Left lung (tissue), 10 donors: ENCODE results near the gene FGFR3. TPM values are rescaled to one million over a fixed set of nuclear protein-coding genes. Genes with fewer than 3 reads are reported as not detected.
"Not testable (repeated sequence)": the region's sequence is repeated elsewhere in the genome, so short reads cannot be mapped to it uniquely, and the experiment has no call there.

Source experiments
- ATAC-seq: fragments of 200-7000 bp; cut with Tn5 transposase; one replicate; pipeline ENCODE4 v1.9.1; 2020; ENCODE audit warnings: moderate library complexity
- DNase-seq, 4 donors: peaks; one replicate each; pipeline ENCODE4 v3.0.0-alpha.2; 2013 to 2020
- H3K27ac ChIP-seq, 2 donors: fragments of 200-600 bp; sonication (generic) in 1 of 2; one replicate each; pipeline versions ENCODE4 v1.5.0 to v1.8.0; 2020 to 2021
- H3K27me3 ChIP-seq, 2 donors: fragments of 200-600 bp; sonication (generic) in 1 of 2; one replicate each; pipeline versions ENCODE4 v1.5.0 to v1.8.0; 2020 to 2021
- H3K36me3 ChIP-seq, 2 donors: fragments of 200-600 bp; sonication (generic) in 1 of 2; one replicate each; pipeline versions ENCODE4 v1.5.0 to v1.8.0; 2020 to 2021
- H3K4me1 ChIP-seq, 2 donors: fragments of 200-600 bp; one replicate each; pipeline ENCODE4 v1.8.0; 2021
- H3K4me3 ChIP-seq, 2 donors: fragments of 200-600 bp; sonication (generic) in 1 of 2; one replicate each; pipeline versions ENCODE4 v1.5.0 to v1.8.0; 2020 to 2021; ENCODE audit warnings: mild to moderate bottlenecking in 1 of 2
- H3K9me3 ChIP-seq, 2 donors: fragments of 200-600 bp; sonication (generic) in 1 of 2; one replicate each; pipeline versions ENCODE4 v1.5.0 to v1.8.0; 2020 to 2021
- intact Hi-C, 2 donors: fragments of 100-400 bp; cut with DNase I; formaldehyde crosslinking; loops; one replicate each; pipeline versions ENCODE4 v1.11.2 to v1.14.2; 2022
- polyA plus RNA-seq, 6 donors: library from polyadenylated mRNA; unstranded; fragments of 120-200 nt; gene quantifications; one replicate each; pipeline ENCODE4 v1.2.1, GENCODE V29; 2013; ENCODE audit not compliant: insufficient read length in 6 of 6
- total RNA-seq, 2 donors: library from RNA; stranded (reverse); fragmentation: NEBNext Ultra II Directional; extraction: Animal tissue kit (Norgen Biotek cat#: 25700); gene quantifications; one replicate each; pipeline ENCODE4 v1.2.1, GENCODE V29; 2021
- TF ChIP-seq, protein P1 (sequence below), 2 donors: fragments of 200-600 bp; sonication (generic) in 1 of 2; IDR thresholded peaks; one replicate each; pipeline versions ENCODE4 v1.5.0 to v1.8.0; 2021; ENCODE audit warnings: antibody characterized with exemption in 2 of 2
- donor health status: DM: no; HTN: yes; CAD: no.
- donor health status: DM: no; HTN: no; CAD: no.

Gene FGFR3
- total and polyA plus RNA-seq, 8 donors: 10.8 to 134 (median 90.4) TPM

DNA sequence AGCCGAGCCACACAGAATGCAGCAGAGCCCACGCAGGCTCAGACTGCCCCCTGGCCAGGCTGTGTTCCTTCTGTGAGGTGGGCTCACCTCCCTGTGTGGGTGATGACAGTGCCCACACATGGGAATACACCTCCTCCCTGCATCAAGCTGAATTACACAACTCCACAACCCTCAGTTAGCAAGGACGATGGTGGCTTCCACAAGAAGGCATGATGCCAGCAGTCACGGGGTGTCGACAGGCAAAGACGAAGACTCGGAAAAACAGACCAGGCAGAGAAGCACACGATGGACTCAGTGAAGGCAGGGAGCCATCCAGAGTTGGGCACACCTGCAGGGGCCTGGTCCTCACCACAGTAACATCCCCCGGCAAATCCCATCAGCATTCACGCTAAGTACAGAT lies 50.8 kb downstream of the FGFR3 start:
- TF ChIP-seq, protein P1, sequence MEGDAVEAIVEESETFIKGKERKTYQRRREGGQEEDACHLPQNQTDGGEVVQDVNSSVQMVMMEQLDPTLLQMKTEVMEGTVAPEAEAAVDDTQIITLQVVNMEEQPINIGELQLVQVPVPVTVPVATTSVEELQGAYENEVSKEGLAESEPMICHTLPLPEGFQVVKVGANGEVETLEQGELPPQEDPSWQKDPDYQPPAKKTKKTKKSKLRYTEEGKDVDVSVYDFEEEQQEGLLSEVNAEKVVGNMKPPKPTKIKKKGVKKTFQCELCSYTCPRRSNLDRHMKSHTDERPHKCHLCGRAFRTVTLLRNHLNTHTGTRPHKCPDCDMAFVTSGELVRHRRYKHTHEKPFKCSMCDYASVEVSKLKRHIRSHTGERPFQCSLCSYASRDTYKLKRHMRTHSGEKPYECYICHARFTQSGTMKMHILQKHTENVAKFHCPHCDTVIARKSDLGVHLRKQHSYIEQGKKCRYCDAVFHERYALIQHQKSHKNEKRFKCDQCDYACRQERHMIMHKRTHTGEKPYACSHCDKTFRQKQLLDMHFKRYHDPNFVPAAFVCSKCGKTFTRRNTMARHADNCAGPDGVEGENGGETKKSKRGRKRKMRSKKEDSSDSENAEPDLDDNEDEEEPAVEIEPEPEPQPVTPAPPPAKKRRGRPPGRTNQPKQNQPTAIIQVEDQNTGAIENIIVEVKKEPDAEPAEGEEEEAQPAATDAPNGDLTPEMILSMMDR (IDR thresholded peaks at IDR 0.05): no peak
- ATAC-seq (no peak), DNase-seq (no peak)
- Histone ChIP-seq H3K4me3 (no peak overlapping the region), H3K4me1 (no peaks in the 10 kb centered on the region), H3K27ac (no peak overlapping the region), H3K36me3 (peaks cover 0 to 84% of the 10 kb centered on the region in 2 donors), H3K27me3 (no peaks in the 10 kb centered on the region), H3K9me3 (no peaks in the 10 kb centered on the region)
- intact Hi-C loops: no loop called here

DNA sequence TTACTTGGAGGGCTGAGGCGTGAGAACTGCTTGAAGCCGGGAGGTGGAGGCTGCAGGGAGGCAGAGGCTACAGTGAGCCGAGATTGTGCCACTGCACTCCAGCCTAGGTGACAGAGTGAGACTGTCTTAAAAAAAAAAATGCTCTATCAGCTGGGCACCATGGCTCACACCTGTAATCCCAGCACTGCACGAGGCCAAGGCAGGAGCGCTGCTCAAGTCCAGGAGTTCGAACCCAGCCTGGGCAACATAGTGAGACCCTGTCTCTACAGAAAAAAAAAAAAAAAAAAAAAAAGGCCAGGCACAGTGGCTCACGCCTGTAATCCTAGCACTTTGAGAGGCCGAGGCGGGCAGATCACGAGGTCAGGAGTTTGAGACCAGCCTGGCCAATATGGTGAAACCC lies 51.5 kb downstream of the FGFR3 start:
- H3K4me1 ChIP-seq, ATAC-seq, intact Hi-C loops, H3K27me3 ChIP-seq, H3K9me3 ChIP-seq, H3K4me3 ChIP-seq, DNase-seq, H3K27ac ChIP-seq: not testable (repeated sequence)
- peaks cover 0 to 76% of the 10 kb centered on the region in 2 donors for H3K36me3 ChIP-seq

DNA sequence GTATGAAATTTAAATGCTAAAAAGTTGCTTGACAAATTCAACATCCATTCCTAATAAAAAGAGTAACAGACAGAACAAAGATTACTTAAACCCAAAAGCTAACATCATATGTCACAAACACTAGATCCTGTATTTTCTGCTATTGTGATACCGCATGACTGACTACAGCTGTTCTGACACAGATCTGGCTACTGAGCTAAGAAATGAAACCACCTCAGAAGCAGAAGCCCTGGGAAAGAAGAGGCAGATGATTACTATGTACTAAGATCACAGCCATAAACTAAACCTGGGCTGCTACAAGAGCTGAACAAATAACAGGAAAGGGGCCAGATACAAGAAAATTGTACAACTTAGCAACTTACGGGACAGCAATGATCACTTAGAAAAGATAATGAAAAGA lies 53.5 kb downstream of the FGFR3 start:
- H3K27me3 ChIP-seq: no peaks in the 10 kb centered on the region
- intact Hi-C loops: no loop called here
- H3K27ac ChIP-seq: no peak overlapping the region
- DNase-seq (no peak), ATAC-seq (no peak)
- H3K9me3 ChIP-seq: no peaks in the 10 kb centered on the region
- TF ChIP-seq, protein P1 (IDR thresholded peaks at IDR 0.05): no peak
- no peak overlapping the region for H3K4me3 ChIP-seq
- H3K4me1 ChIP-seq: peaks cover 3 to 5% of the 10 kb centered on the region in 2 donors
- H3K36me3 ChIP-seq: peaks cover 0 to 57% of the 10 kb centered on the region in 2 donors

DNA sequence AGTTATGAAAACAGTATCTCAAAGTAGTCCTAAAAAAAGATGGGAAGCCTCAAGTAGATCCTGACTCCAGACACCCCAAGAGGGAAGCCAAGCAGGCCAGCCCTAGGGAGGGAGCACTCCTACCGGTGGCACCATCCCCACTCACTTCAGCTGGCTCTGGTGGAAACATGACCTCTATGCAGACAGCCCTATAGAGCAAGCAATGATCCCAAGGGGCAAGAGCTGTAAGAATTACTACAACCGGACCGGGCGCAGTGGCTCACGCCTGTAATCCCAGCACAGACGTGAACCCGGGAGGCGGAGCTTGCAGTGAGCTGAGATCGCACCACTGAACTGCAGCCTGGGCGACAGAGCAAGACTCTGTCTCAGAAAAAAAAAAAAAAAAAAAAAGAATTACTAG lies 57.2 kb downstream of the FGFR3 start:
- Histone ChIP-seq H3K9me3 (no peaks in the 10 kb centered on the region), H3K27ac (no peak overlapping the region), H3K4me3 (no peak overlapping the region), H3K4me1 (peaks cover 7 to 30% of the 10 kb centered on the region in 2 donors), H3K36me3 (peaks cover 0 to 22% of the 10 kb centered on the region in 2 donors), H3K27me3 (no peaks in the 10 kb centered on the region)
- intact Hi-C loops: no loop called here
- TF ChIP-seq, protein P1 (IDR thresholded peaks at IDR 0.05): no peak
- no peak for ATAC-seq
- DNase-seq: peak in 1 of 4 donors; percentile 45

DNA sequence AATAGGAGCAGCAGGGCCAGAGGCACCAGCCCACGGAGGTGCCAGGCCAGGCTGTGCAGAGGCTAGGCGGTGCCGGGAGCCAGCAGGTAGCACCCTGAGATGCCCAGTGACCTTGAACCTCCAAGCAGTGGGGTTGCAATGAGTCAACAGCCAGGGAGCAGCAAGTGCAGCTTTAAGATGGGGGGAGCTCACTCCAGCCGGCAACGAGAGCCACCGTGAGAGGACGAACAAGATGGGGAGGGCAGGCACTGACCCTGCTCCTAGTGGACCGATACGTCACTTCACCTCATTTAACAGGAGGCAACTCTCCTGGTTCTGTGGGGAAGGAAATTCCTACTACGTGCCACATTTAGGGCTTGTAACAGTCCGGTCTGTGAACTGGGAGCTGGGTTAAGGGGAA lies 58.1 kb downstream of the FGFR3 start:
- H3K9me3 ChIP-seq: no peaks in the 10 kb centered on the region
- TF ChIP-seq, protein P1 (IDR thresholded peaks at IDR 0.05): no peak
- no peak overlapping the region for H3K4me3 ChIP-seq
- DNase-seq: peak in 1 of 4 donors; percentile 44
- no peak overlapping the region for H3K27ac ChIP-seq
- H3K36me3 ChIP-seq: peaks cover 0 to 14% of the 10 kb centered on the region in 2 donors
- intact Hi-C loops: no loop called here
- H3K27me3 ChIP-seq: no peaks in the 10 kb centered on the region
- ATAC-seq: no peak
- peaks cover 7 to 31% of the 10 kb centered on the region in 2 donors for H3K4me1 ChIP-seq
